Peyer's patch (tissue), 4 donors: ENCODE results near the gene SETD6. TPM values are rescaled to one million over a fixed set of nuclear protein-coding genes. Genes with fewer than 3 reads are reported as not detected.

ENCODE experiments used
- DNase-seq, 3 donors: peaks; one replicate each; pipeline ENCODE4 v3.0.0-alpha.2; 2017 to 2019
- H3K27ac ChIP-seq, 4 donors: fragments of 200-600 bp; sonication (generic); one replicate each; pipeline ENCODE4 v1.5.1; 2016 to 2019
- H3K27me3 ChIP-seq, 2 donors: fragments of 200-600 bp; sonication (generic); one replicate each; pipeline ENCODE4 v1.5.1; 2019
- H3K36me3 ChIP-seq, 3 donors: fragments of 200-600 bp; sonication (generic); one replicate each; pipeline ENCODE4 v1.5.1; 2016 to 2019
- H3K4me1 ChIP-seq, 4 donors: fragments of 200-600 bp; sonication (generic); one replicate each; pipeline ENCODE4 v1.5.1; 2016 to 2019
- H3K4me3 ChIP-seq, 4 donors: fragments of 200-600 bp; sonication (generic); 1 replicate in 3 of 4; 2 replicates in 1 of 4; pipeline ENCODE4 v1.5.1; 2016 to 2019; ENCODE audit warnings: mild to moderate bottlenecking in 1 of 4
- H3K9me3 ChIP-seq, 4 donors: fragments of 200-600 bp; sonication (generic); one replicate each; pipeline ENCODE4 v1.5.1; 2016 to 2019; ENCODE audit warnings: mild to moderate bottlenecking in 1 of 4
- CTCF ChIP-seq, 6 experiments: fragments of 450-650 bp in 4 of 6; fragments of 200-600 bp in 2 of 6; sonication (generic) in 1 of 6; IDR thresholded peaks; one replicate each; pipeline ENCODE4 v1.5.1; 2017 to 2019; ENCODE audit warnings: antibody characterized with exemption in 6 of 6, mild to moderate bottlenecking in 3 of 6, moderate library complexity in 1 of 6
- POLR2A ChIP-seq, 2 donors: fragments of 450-650 bp; IDR thresholded peaks; one replicate each; pipeline ENCODE4 v1.5.1; 2017; ENCODE audit warnings: antibody characterized with exemption in 2 of 2, mild to moderate bottlenecking in 2 of 2, moderate library complexity in 2 of 2
- total RNA-seq, 4 donors: library from RNA; depleted of rRNA; stranded (reverse); fragments of >200 nt; gene quantifications; one replicate each; pipeline ENCODE4 v1.1.0, GENCODE V29; 2016

Gene SETD6
- total RNA-seq, 4 donors from 2014 or later, result 27.3 to 60.5 (median 34.4) TPM

DNA sequence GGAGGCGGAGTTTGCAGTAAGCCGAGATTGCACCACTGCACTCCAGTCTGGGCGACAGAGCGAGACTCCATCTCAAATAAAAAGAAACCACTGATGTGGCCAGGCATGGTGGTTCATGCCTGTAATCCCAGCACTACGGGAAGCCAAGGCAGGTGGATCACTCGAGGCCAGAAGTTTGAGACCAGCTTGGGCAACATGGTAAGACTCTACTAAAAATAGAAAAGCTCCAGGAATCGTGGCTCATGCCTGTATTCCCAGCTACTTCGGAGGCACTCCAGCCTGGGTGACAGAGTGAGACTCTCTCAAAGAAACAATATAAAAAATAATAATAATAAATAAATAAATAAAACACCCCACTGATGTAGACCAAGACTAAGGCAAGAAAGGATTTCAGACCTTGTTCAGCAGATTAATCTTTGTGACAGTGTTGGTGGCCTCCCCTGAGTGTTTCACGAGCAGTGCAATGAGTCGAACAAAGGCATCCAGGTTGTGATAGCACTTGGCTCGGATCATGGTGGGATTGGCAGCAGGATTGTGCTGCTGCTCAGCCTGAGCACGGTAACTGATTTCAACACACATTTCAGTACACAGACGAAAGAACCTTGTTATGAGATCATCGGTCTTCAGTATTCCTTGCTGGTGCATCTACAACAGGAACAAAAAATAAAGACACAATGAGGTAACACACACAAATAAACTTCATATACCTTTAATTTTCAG lies 18.6 kb downstream of the SETD6 start:
- TF ChIP-seq CTCF (IDR thresholded peaks at IDR 0.05) (no peak), POLR2A (IDR thresholded peaks at IDR 0.05) (no peak)
- no peak overlapping the region for H3K4me3 ChIP-seq
- peaks cover 0 to 98% (median 0%) of the 10 kb centered on the region in 3 donors for H3K36me3 ChIP-seq
- no peak overlapping the region for H3K27ac ChIP-seq
- H3K4me1 ChIP-seq, result no peaks in the 10 kb centered on the region
- H3K27me3 ChIP-seq, result no peaks in the 10 kb centered on the region
- no peaks in the 10 kb centered on the region for H3K9me3 ChIP-seq
- DNase-seq, result no peak

- Histone ChIP-seq H3K9me3 (no peaks in the 10 kb centered on the region), H3K4me3 (no peak overlapping the region), H3K27me3 (no peaks in the 10 kb centered on the region), H3K4me1 (no peaks in the 10 kb centered on the region), H3K36me3 (peaks cover 0 to 97% (median 0%) of the 10 kb centered on the region in 3 donors), H3K27ac (no peak overlapping the region)
- TF ChIP-seq CTCF (IDR thresholded peaks at IDR 0.05), result no peak
- no peak for DNase-seq
These were observed 19.8 kb downstream of the SETD6 start for GRCh38 chr16:58535100-58535499.

DNA sequence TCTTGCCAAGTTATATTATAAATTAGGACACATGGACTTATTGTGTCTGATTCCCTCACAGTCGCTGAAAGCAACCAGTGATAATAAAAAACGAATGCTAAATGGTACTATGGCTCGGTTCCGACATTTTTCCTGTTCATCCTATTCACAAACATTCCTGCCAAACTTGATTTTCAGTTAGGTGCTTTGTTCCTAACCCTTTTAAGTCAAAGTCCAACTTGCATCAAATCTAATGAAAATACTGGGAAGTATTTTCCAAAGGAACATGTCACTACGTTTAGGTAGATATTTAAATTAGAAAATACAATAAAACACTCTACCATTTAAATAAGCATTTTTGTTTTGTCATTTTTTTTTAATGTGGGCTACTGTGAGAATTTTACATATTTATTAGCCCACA lies 21.0 kb downstream of the SETD6 start:
- Histone ChIP-seq H3K27ac (no peak overlapping the region), H3K27me3 (no peaks in the 10 kb centered on the region), H3K4me1 (no peaks in the 10 kb centered on the region), H3K4me3 (no peak overlapping the region), H3K9me3 (no peaks in the 10 kb centered on the region), H3K36me3 (peaks cover 0 to 97% (median 0%) of the 10 kb centered on the region in 3 donors)
- no peak for DNase-seq
- TF ChIP-seq POLR2A (IDR thresholded peaks at IDR 0.05) (no peak), CTCF (IDR thresholded peaks at IDR 0.05) (no peak)

GRCh38 chr16:58537124-58537906 lies 22.0 kb downstream of the SETD6 start:
- Histone ChIP-seq H3K27ac (no peak overlapping the region), H3K9me3 (no peaks in the 10 kb centered on the region), H3K27me3 (no peaks in the 10 kb centered on the region), H3K4me1 (no peaks in the 10 kb centered on the region), H3K4me3 (no peak overlapping the region), H3K36me3 (peaks cover 0 to 97% (median 0%) of the 10 kb centered on the region in 3 donors)
- TF ChIP-seq POLR2A (IDR thresholded peaks at IDR 0.05), result no peak
- TF ChIP-seq CTCF (IDR thresholded peaks at IDR 0.05), result no peak
- DNase-seq, result no peak

DNA sequence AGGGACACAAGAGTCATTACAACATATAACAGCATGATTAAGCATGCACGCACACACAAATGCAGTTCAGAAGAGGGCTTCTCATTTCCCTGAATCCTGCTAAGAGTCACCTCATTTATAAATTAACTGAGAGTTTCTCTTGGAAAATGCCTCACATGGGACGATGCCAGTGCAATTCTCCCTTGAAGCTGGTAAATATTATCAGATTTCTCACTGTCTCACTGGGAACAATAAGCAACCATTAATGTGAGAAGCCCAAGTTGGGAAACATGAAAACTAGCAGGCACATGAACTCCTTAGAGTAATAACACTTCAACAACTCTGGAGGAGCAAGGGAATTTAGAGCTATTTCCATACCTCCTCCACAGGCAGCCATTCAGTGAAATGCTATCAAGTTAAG lies 26.4 kb downstream of the SETD6 start:
- H3K36me3 ChIP-seq, result peaks cover 0 to 99% (median 0%) of the 10 kb centered on the region in 3 donors
- no peaks in the 10 kb centered on the region for H3K27me3 ChIP-seq
- TF ChIP-seq POLR2A (IDR thresholded peaks at IDR 0.05), result no peak
- TF ChIP-seq CTCF (IDR thresholded peaks at IDR 0.05), result no peak
- H3K9me3 ChIP-seq, result no peaks in the 10 kb centered on the region
- H3K4me1 ChIP-seq, result no peaks in the 10 kb centered on the region
- H3K4me3 ChIP-seq, result no peak overlapping the region
- H3K27ac ChIP-seq, result no peak overlapping the region
- DNase-seq, result no peak
